ENCODE measurements around the gene LIPM. TPM values are rescaled to one million over a fixed set of nuclear protein-coding genes. Genes with fewer than 3 reads are reported as not detected.

Gene LIPM
- total RNA-seq, 1 donor from 2014 or later, result not detected

DNA sequence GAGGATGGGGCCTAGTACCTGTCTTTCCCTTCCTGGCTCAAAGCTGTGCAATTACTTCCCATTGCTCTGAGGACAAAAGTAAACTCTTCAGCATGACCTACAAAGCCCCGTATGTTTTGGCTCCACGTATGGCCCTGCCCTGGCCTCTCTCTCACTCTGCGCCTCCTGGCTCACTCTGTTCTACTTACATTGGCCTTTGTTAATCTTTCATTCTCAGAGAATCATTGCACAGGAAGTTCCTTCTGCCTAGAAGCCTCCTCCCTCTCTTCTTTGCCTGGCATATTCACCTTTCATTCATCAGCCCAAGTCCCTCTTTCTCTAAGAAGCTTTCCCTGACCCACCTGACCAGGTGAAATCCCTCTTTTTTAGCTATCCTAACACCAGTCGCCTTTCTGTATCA is 23.9 kb downstream of the LIPM start:
- H3K36me3 Mint-ChIP-seq (ENCODE audit: low read depth), result no peaks in the 10 kb centered on the region
- H3K27ac Mint-ChIP-seq (ENCODE audit: unreplicated experiment), result no peak overlapping the region
- no peak overlapping the region for H3K4me3 Mint-ChIP-seq (ENCODE audit: unreplicated experiment)
- no peaks in the 10 kb centered on the region for H3K9me3 Mint-ChIP-seq (ENCODE audit: low read depth)
- H3K4me1 Mint-ChIP-seq (ENCODE audit: low read depth), result no peaks in the 10 kb centered on the region
- peaks cover 22% of the 10 kb centered on the region for H3K27me3 Mint-ChIP-seq (ENCODE audit: low read depth)
- DNase-seq (ENCODE audit: low spot score), result no peak
- TF ChIP-seq, protein P1, sequence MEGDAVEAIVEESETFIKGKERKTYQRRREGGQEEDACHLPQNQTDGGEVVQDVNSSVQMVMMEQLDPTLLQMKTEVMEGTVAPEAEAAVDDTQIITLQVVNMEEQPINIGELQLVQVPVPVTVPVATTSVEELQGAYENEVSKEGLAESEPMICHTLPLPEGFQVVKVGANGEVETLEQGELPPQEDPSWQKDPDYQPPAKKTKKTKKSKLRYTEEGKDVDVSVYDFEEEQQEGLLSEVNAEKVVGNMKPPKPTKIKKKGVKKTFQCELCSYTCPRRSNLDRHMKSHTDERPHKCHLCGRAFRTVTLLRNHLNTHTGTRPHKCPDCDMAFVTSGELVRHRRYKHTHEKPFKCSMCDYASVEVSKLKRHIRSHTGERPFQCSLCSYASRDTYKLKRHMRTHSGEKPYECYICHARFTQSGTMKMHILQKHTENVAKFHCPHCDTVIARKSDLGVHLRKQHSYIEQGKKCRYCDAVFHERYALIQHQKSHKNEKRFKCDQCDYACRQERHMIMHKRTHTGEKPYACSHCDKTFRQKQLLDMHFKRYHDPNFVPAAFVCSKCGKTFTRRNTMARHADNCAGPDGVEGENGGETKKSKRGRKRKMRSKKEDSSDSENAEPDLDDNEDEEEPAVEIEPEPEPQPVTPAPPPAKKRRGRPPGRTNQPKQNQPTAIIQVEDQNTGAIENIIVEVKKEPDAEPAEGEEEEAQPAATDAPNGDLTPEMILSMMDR (IDR thresholded peaks at IDR 0.05), result no peak

DNA sequence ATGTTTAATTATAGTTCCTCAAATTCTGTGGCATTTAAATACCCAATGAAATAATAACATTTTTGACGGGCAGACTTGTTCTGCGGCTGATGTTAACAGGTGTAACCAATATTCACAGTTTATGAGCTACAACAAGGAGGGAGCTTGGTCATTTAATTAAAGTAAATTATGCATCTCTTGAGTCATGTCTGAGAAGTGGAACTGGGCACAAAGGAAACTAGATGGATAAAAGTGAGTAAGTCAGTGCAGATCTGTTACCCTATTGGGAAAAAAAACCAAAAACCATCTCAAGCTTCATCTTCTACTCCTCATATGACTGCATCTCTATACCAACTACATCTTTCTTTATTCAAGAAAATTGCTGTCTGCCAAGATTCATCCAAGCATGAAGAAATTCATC is 25.1 kb downstream of the LIPM start:
- no peaks in the 10 kb centered on the region for H3K4me1 Mint-ChIP-seq (ENCODE audit: low read depth)
- TF ChIP-seq, protein P1 (IDR thresholded peaks at IDR 0.05), result no peak
- DNase-seq (ENCODE audit: low spot score), result no peak
- no peak overlapping the region for H3K4me3 Mint-ChIP-seq (ENCODE audit: unreplicated experiment)
- H3K27me3 Mint-ChIP-seq (ENCODE audit: low read depth), result peaks cover 27% of the 10 kb centered on the region
- H3K36me3 Mint-ChIP-seq (ENCODE audit: low read depth), result no peaks in the 10 kb centered on the region
- H3K9me3 Mint-ChIP-seq (ENCODE audit: low read depth), result no peaks in the 10 kb centered on the region
- H3K27ac Mint-ChIP-seq (ENCODE audit: unreplicated experiment), result no peak overlapping the region

DNA sequence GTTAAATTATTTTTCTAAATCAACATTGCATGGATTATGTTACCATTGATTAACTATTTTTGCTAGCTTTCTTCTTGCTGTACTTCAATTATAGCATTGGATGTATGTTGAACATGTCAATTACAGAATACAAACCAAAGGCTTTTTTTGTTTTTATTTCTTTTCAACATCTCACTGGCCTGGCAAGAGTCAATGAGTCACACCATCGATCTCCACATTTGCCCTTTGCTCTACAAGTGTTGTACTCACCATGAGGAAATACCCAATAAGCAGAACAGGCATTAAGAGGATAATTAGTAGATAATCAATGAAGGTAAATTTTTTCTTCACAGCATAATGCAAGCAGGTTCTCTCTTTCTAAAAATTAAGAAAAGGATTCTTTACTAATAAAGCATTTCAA is 25.8 kb downstream of the LIPM start:
- no peak overlapping the region for H3K4me3 Mint-ChIP-seq (ENCODE audit: unreplicated experiment)
- TF ChIP-seq, protein P1 (IDR thresholded peaks at IDR 0.05), result no peak
- DNase-seq (ENCODE audit: low spot score), result no peak
- no peaks in the 10 kb centered on the region for H3K4me1 Mint-ChIP-seq (ENCODE audit: low read depth)
- no peaks in the 10 kb centered on the region for H3K36me3 Mint-ChIP-seq (ENCODE audit: low read depth)
- H3K27me3 Mint-ChIP-seq (ENCODE audit: low read depth), result peaks cover 26% of the 10 kb centered on the region
- H3K27ac Mint-ChIP-seq (ENCODE audit: unreplicated experiment), result no peak overlapping the region
- H3K9me3 Mint-ChIP-seq (ENCODE audit: low read depth), result no peaks in the 10 kb centered on the region

DNA sequence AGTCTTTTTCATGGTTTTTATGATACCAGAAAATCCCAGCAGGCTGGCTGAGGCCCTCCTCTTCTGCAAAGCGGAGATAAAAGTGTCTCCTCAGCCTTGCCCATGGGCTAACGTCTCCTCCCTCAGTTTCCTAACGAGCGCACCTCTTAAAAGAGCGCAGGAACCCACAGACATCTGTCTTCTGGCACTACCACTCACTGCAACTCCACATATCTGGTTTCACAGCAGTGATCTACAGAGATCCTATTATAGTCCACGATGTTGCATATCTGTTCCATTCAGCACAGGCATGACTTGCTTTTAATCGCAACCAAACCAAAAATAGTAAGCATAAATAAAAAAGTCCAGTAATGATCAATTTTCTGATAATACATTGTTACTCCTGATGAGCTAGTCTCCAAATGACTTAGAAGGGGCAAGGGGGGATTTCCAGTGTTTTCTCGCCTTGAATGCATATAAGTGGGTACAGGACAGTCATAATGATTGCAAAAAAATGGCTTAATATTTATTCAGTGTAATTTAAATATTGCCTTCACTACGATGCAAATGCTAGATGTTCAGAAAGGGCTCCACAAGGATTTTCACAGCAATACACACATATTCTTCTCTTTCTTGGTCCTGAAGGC is 28.2 kb downstream of the LIPM start:
- TF ChIP-seq, protein P1 (IDR thresholded peaks at IDR 0.05), result no peak
- Mint-ChIP-seq H3K27me3 (ENCODE audit: low read depth) (peaks cover 26% of the 10 kb centered on the region), H3K27ac (ENCODE audit: unreplicated experiment) (no peak overlapping the region), H3K9me3 (ENCODE audit: low read depth) (no peaks in the 10 kb centered on the region), H3K4me3 (ENCODE audit: unreplicated experiment) (no peak overlapping the region), H3K4me1 (ENCODE audit: low read depth) (no peaks in the 10 kb centered on the region), H3K36me3 (ENCODE audit: low read depth) (no peaks in the 10 kb centered on the region)
- no peak for DNase-seq (ENCODE audit: low spot score)

DNA sequence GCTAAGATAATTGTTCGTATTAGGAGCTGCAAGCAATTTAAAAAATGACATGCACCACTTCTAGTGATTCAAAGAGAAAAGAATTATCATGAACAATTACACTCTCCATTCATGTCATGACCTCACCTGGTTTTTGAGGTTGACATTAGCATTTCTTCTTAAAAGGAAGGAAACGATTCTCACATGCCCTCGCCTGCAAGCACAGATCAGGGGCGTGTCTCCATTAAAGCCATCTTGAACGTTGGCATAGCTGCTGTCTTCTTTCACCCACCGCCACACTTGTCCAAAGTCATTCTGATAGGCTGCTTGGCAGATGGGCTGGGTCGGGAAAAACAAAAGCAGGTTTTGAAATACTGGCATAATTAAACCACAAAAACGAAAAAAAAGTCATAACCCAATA is 29.2 kb downstream of the LIPM start:
- DNase-seq (ENCODE audit: low spot score), result no peak
- no peak overlapping the region for H3K4me3 Mint-ChIP-seq (ENCODE audit: unreplicated experiment)
- TF ChIP-seq, protein P1 (IDR thresholded peaks at IDR 0.05), result no peak
- peaks cover 26% of the 10 kb centered on the region for H3K27me3 Mint-ChIP-seq (ENCODE audit: low read depth)
- H3K9me3 Mint-ChIP-seq (ENCODE audit: low read depth), result no peaks in the 10 kb centered on the region
- H3K27ac Mint-ChIP-seq (ENCODE audit: unreplicated experiment), result no peak overlapping the region
- no peaks in the 10 kb centered on the region for H3K4me1 Mint-ChIP-seq (ENCODE audit: low read depth)
- no peaks in the 10 kb centered on the region for H3K36me3 Mint-ChIP-seq (ENCODE audit: low read depth)
